Right renal cortex interstitium (tissue), 3 donors: ENCODE data around the gene PTPRT. TPM values are rescaled to one million over a fixed set of nuclear protein-coding genes. Genes with fewer than 3 reads are reported as not detected.
"Not testable (repeated sequence)": the region's sequence is repeated elsewhere in the genome, so short reads cannot be mapped to it uniquely, and the experiment has no call there.

ENCODE experiments used
- DNase-seq, 3 donors: peaks; one replicate each; pipeline ENCODE4 v3.0.0-alpha.2; 2013; ENCODE audit warnings: low read depth in 3 of 3, low spot score in 2 of 3
- polyA plus RNA-seq, 3 donors: library from polyadenylated mRNA; unstranded; fragments of 120-200 nt; gene quantifications; one replicate each; pipeline ENCODE4 v1.2.1, GENCODE V29; 2013; ENCODE audit not compliant: insufficient read length in 3 of 3

The PTPRT gene
- polyA plus RNA-seq, 3 donors: 0.33 to 1.4 (median 1.0) TPM

GRCh38 chr20:42938441-42939205 is 251.1 kb downstream of the PTPRT start:
- DNase-seq: no peak

- no peak for DNase-seq
These were observed 253.2 kb downstream of the PTPRT start for GRCh38 chr20:42936482-42936881.

GRCh38 chr20:42924215-42924614 is 265.5 kb downstream of the PTPRT start:
- DNase-seq: no peak

GRCh38 chr20:42923348-42923918 is 266.3 kb downstream of the PTPRT start:
- DNase-seq: no peak

- no peak for DNase-seq
These were observed 268.9 kb downstream of the PTPRT start for GRCh38 chr20:42920776-42921175.

GRCh38 chr20:42919316-42919715 is 270.4 kb downstream of the PTPRT start:
- DNase-seq: no peak

- DNase-seq: no peak
These were observed 274.6 kb downstream of the PTPRT start for GRCh38 chr20:42915081-42915480.

GRCh38 chr20:42914302-42914701 is 275.4 kb downstream of the PTPRT start:
- no peak for DNase-seq

- DNase-seq: not testable (repeated sequence)
These were observed 278.9 kb downstream of the PTPRT start for GRCh38 chr20:42910808-42911207.

GRCh38 chr20:42907730-42908129 is 282.0 kb downstream of the PTPRT start:
- DNase-seq: no peak

- no peak for DNase-seq
These were observed 283.6 kb downstream of the PTPRT start for GRCh38 chr20:42906120-42906519.

GRCh38 chr20:42902509-42902908 is 287.2 kb downstream of the PTPRT start:
- no peak for DNase-seq

- no peak for DNase-seq
These were observed 287.8 kb downstream of the PTPRT start for GRCh38 chr20:42901689-42902440.

- not testable (repeated sequence) for DNase-seq
These were observed 288.9 kb downstream of the PTPRT start for GRCh38 chr20:42900764-42901163.

GRCh38 chr20:42895020-42895419 is 294.7 kb downstream of the PTPRT start:
- DNase-seq: no peak

- DNase-seq: no peak
These were observed 295.2 kb downstream of the PTPRT start for GRCh38 chr20:42894483-42894882.

- no peak for DNase-seq
These were observed 300.2 kb downstream of the PTPRT start for GRCh38 chr20:42889517-42889916.

- no peak for DNase-seq
These were observed 302.4 kb downstream of the PTPRT start for GRCh38 chr20:42887281-42887680.

GRCh38 chr20:42886801-42887200 is 302.9 kb downstream of the PTPRT start:
- no peak for DNase-seq

- no peak for DNase-seq
These were observed 303.7 kb downstream of the PTPRT start for GRCh38 chr20:42886046-42886445.

GRCh38 chr20:42875581-42875980 is 314.1 kb downstream of the PTPRT start:
- DNase-seq: no peak

- no peak for DNase-seq
These were observed 316.4 kb downstream of the PTPRT start for GRCh38 chr20:42873259-42873658.
